KMS-11 (cell line): ENCODE measurements around the gene CCL7.

Experiments used
- H2AFZ ChIP-seq: fragments of 200-600 bp; sonication (generic); 2 replicates; pipeline ENCODE4 v1.6.1; 2016; ENCODE audit warnings: antibody characterized with exemption, mixed run types, low read depth
- H3K27ac ChIP-seq: fragments of 200-600 bp; sonication (generic); 2 replicates; pipeline ENCODE4 v1.6.1; 2016; ENCODE audit warnings: mild to moderate bottlenecking, mixed run types
- H3K27me3 ChIP-seq: fragments of 200-600 bp; sonication (generic); 2 replicates; pipeline ENCODE4 v1.6.1; 2017; ENCODE audit warnings: mild to moderate bottlenecking, low read depth, mixed run types, moderate library complexity; ENCODE audit not compliant: insufficient read depth
- H3K36me3 ChIP-seq: fragments of 200-600 bp; sonication (generic); 2 replicates; pipeline ENCODE4 v1.6.1; 2017; ENCODE audit warnings: mild to moderate bottlenecking, mixed run types; ENCODE audit not compliant: insufficient read depth
- H3K4me1 ChIP-seq: fragments of 200-600 bp; sonication (generic); 2 replicates; pipeline ENCODE4 v1.6.1; 2016; ENCODE audit warnings: mild to moderate bottlenecking, low read depth, mixed run types; ENCODE audit not compliant: poor library complexity, severe bottlenecking
- H3K4me2 ChIP-seq: fragments of 200-600 bp; sonication (generic); 2 replicates; pipeline ENCODE4 v1.7.0; 2016; ENCODE audit warnings: mild to moderate bottlenecking, mixed run types
- H3K4me3 ChIP-seq: fragments of 200-600 bp; sonication (generic); IDR thresholded peaks from 2 replicates; pipeline ENCODE4 v1.6.1; 2017; ENCODE audit warnings: low read depth, low read length, mixed read lengths; ENCODE audit not compliant: insufficient read depth
- H3K79me2 ChIP-seq: fragments of 200-600 bp; sonication (generic); 2 replicates; pipeline ENCODE4 v1.6.1; 2016; ENCODE audit warnings: low read depth, mixed run types; ENCODE audit not compliant: insufficient read depth
- H3K9ac ChIP-seq: fragments of 200-600 bp; sonication (generic); 2 replicates; pipeline ENCODE4 v1.6.1; 2016; ENCODE audit warnings: mild to moderate bottlenecking, mixed run types
- H4K20me1 ChIP-seq: fragments of 200-600 bp; sonication (generic); 2 replicates; pipeline ENCODE4 v1.6.1; 2016; ENCODE audit warnings: mild to moderate bottlenecking, mixed run types; ENCODE audit not compliant: insufficient read depth
- TF ChIP-seq, protein P1 (sequence below): fragments of 200-600 bp; sonication (generic); conservative IDR thresholded peaks from 2 replicates; pipeline ENCODE4 v1.6.1; 2017; ENCODE audit warnings: low read depth, mild to moderate bottlenecking, antibody characterized with exemption, low read length, moderate library complexity, mixed read lengths

The CCL7 gene

DNA sequence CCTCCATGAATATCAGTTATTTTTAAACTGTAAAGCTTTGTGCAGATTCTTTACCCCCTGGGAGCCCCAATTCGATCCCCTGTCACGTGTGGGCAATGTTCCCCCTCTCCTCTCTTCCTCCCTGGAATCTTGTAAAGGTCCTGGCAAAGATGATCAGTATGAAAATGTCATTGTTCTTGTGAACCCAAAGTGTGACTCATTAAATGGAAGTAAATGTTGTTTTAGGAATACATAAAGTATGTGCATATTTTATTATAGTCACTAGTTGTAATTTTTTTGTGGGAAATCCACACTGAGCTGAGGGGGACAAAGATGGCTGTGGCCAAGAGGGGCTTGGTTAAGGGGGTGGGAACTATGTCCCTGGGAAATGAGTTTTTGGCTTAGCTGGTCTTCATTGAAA lies 17.9 kb downstream of the CCL7 start:
- Histone ChIP-seq H3K9ac (no peak overlapping the region), H3K27ac (no peak overlapping the region), H3K79me2 (no peaks in the 10 kb centered on the region), H3K4me3 (no peak overlapping the region), H3K36me3 (no peaks in the 10 kb centered on the region), H2AFZ (no peak overlapping the region), H3K4me2 (no peak overlapping the region), H3K4me1 (no peaks in the 10 kb centered on the region), H3K27me3 (no peaks in the 10 kb centered on the region), H4K20me1 (no peaks in the 10 kb centered on the region)
- TF ChIP-seq, protein P1, sequence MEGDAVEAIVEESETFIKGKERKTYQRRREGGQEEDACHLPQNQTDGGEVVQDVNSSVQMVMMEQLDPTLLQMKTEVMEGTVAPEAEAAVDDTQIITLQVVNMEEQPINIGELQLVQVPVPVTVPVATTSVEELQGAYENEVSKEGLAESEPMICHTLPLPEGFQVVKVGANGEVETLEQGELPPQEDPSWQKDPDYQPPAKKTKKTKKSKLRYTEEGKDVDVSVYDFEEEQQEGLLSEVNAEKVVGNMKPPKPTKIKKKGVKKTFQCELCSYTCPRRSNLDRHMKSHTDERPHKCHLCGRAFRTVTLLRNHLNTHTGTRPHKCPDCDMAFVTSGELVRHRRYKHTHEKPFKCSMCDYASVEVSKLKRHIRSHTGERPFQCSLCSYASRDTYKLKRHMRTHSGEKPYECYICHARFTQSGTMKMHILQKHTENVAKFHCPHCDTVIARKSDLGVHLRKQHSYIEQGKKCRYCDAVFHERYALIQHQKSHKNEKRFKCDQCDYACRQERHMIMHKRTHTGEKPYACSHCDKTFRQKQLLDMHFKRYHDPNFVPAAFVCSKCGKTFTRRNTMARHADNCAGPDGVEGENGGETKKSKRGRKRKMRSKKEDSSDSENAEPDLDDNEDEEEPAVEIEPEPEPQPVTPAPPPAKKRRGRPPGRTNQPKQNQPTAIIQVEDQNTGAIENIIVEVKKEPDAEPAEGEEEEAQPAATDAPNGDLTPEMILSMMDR = no peak

DNA sequence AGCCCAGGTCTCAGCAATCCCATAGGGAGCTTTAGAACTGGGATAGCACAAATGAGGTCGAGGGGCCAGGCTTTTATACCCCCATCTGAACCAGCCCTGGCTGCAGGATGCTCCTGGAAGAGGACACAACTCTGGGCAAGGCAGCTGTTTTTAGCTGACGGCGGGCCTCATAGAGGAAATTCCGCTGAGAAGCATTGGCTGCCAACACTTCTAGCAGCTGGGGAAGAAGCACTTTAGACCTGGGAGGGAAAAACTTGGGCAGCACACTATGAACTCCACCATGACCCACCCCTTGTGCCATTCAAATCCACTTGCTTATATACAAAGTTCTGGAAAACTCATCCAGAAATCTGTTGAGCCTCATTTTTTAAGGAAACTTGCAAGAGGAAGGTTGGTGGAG lies 20.6 kb downstream of the CCL7 start:
- H4K20me1 ChIP-seq = no peaks in the 10 kb centered on the region

DNA sequence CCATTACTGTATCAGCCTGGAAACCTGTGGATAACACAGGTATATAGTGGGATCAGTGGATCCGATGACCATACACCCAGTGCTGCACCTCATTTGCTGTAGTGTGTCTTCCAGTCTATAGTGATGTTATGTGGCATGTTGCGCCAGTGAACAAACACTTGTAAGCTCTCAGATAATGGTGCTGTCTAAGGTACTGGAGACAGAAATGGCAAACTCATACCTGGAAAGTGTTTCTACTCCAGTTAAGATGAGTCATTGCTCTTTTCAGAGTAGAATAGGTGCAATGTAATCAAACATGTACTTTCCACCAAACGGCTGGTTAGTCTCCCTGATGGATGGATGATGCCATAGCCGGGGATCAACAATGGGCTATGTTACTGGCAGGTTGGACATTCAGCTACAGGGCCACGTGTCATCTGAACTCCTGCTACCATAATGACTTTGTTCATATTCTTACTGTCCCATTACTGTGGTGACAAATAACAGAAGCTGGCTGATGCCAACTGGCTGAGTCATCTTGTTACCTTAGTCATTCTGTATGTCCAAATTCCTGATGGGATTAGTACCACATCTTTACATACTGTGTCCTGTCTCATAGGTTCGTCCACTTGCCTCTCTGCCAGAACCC lies 21.8 kb downstream of the CCL7 start:
- Histone ChIP-seq H3K36me3 (no peaks in the 10 kb centered on the region), H3K4me2 (no peak overlapping the region), H3K4me1 (no peaks in the 10 kb centered on the region), H3K27ac (no peak overlapping the region), H3K4me3 (no peak overlapping the region), H3K27me3 (no peaks in the 10 kb centered on the region), H3K9ac (no peak overlapping the region), H4K20me1 (no peaks in the 10 kb centered on the region), H3K79me2 (no peaks in the 10 kb centered on the region), H2AFZ (no peak overlapping the region)
- TF ChIP-seq, protein P1 = no peak

More for the DNA sequence above, 20.6 kb downstream of the CCL7 start:
- Histone ChIP-seq H3K9ac (no peak overlapping the region), H3K36me3 (no peaks in the 10 kb centered on the region), H3K4me3 (no peak overlapping the region), H3K4me2 (no peak overlapping the region), H3K4me1 (no peaks in the 10 kb centered on the region), H3K27ac (no peak overlapping the region), H3K27me3 (no peaks in the 10 kb centered on the region), H2AFZ (no peak overlapping the region), H3K79me2 (no peaks in the 10 kb centered on the region)
- TF ChIP-seq, protein P1 = no peak

DNA sequence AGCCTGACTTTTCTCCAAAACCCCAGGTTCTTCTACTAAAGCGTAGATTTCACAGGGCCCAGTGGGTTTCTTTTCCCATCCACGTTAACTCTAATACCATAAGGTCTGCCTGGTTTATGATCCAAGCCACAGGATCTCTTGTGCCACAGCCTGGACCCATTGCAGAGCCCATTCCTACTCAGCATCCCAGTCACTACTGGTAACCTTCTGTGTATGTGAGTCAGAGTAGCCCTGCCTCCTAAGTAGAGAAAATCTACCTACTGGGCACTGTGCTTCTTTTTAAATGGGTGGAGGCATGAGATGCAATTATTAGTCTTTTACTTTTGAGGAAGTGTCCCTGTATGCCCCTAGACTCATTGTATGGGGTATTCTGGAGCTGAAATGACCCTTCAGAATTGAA lies 29.0 kb downstream of the CCL7 start:
- Histone ChIP-seq H4K20me1 (no peaks in the 10 kb centered on the region), H3K36me3 (no peaks in the 10 kb centered on the region), H3K4me2 (no peak overlapping the region), H3K27ac (no peak overlapping the region), H3K79me2 (no peaks in the 10 kb centered on the region), H3K27me3 (no peaks in the 10 kb centered on the region), H2AFZ (no peak overlapping the region), H3K9ac (no peak overlapping the region), H3K4me1 (peaks cover 40% of the 10 kb centered on the region), H3K4me3 (no peak overlapping the region)
- TF ChIP-seq, protein P1 = no peak
